MM.1S (cell line): ENCODE data around the gene ATPAF2.

Experiments
- DNase-seq: peaks from one replicate; pipeline ENCODE4 v3.0.0-alpha.2; 2015
- H2AFZ ChIP-seq: fragments of 300-600 bp; sonication (generic); 2 replicates; pipeline ENCODE4 v1.6.0; 2016; ENCODE audit warnings: antibody characterized with exemption, low read length
- H3F3A ChIP-seq: fragments of 300-600 bp; sonication (generic); 2 replicates; pipeline ENCODE4 v1.6.1; 2016; ENCODE audit warnings: mild to moderate bottlenecking, antibody characterized with exemption, low read length, moderate library complexity, mixed read lengths; ENCODE audit not compliant: insufficient read depth
- H3K27ac ChIP-seq: fragments of 300-600 bp; sonication (generic); 2 replicates; pipeline ENCODE4 v1.5.1; 2016; ENCODE audit warnings: mild to moderate bottlenecking, low read length
- H3K27me3 ChIP-seq: fragments of 300-600 bp; sonication (generic); replicated peaks from 2 replicates; pipeline ENCODE4 v1.6.0; 2016; ENCODE audit warnings: low read length; ENCODE audit not compliant: insufficient read depth
- H3K36me3 ChIP-seq: fragments of 300-600 bp; sonication (generic); replicated peaks from 2 replicates; pipeline ENCODE4 v1.6.1; 2016; ENCODE audit warnings: mild to moderate bottlenecking, low read length, mixed read lengths; ENCODE audit not compliant: insufficient read depth
- H3K4me1 ChIP-seq: fragments of 300-600 bp; sonication (generic); 2 replicates; pipeline ENCODE4 v1.6.1; 2016; ENCODE audit warnings: low read length, mixed read lengths
- H3K4me2 ChIP-seq: fragments of 300-600 bp; sonication (generic); 2 replicates; pipeline ENCODE4 v1.6.0; 2016; ENCODE audit warnings: low read depth, low read length
- H3K4me3 ChIP-seq: fragments of 300-600 bp; sonication (generic); 2 replicates; pipeline ENCODE4 v1.5.1; 2016; ENCODE audit warnings: low read length, mixed read lengths
- H3K79me2 ChIP-seq: fragments of 300-600 bp; sonication (generic); 2 replicates; pipeline ENCODE4 v1.6.1; 2016; ENCODE audit warnings: mixed run types, low read length, mixed read lengths
- H3K9ac ChIP-seq: fragments of 300-600 bp; sonication (generic); 2 replicates; pipeline ENCODE4 v1.6.1; 2016; ENCODE audit warnings: low read length, mixed read lengths
- H3K9me2 ChIP-seq: fragments of 300-600 bp; sonication (generic); replicated peaks from 2 replicates; pipeline ENCODE4 v1.6.1; 2016; ENCODE audit warnings: mild to moderate bottlenecking, low read length, mixed read lengths; ENCODE audit not compliant: insufficient read depth
- H3K9me3 ChIP-seq: fragments of 300-600 bp; sonication (generic); replicated peaks from 2 replicates; pipeline ENCODE4 v1.6.1; 2016; ENCODE audit warnings: mild to moderate bottlenecking, low read length, mixed read lengths; ENCODE audit not compliant: insufficient read depth
- H4K20me1 ChIP-seq: fragments of 300-600 bp; sonication (generic); 2 replicates; pipeline ENCODE4 v1.6.1; 2016; ENCODE audit warnings: mild to moderate bottlenecking, low read length, moderate library complexity, mixed read lengths; ENCODE audit not compliant: insufficient read depth
- CTCF ChIP-seq: fragments of 300-600 bp; sonication (generic); IDR thresholded peaks from 2 replicates; pipeline ENCODE4 v1.5.1; 2016; ENCODE audit warnings: antibody characterized with exemption, low read length, mixed read lengths
- EZH2 ChIP-seq: fragments of 300-600 bp; sonication (generic); optimal IDR thresholded peaks from 2 replicates; pipeline ENCODE3; 2017; ENCODE audit warnings: low read depth, mild to moderate bottlenecking, antibody characterized with exemption, low read length, mixed read lengths
- EZH2phosphoT487 ChIP-seq: fragments of 300-600 bp; sonication (generic); IDR thresholded peaks from 2 replicates; pipeline ENCODE4 v1.6.1; 2018; ENCODE audit warnings: antibody characterized with exemption, low read length

The ATPAF2 gene

DNA sequence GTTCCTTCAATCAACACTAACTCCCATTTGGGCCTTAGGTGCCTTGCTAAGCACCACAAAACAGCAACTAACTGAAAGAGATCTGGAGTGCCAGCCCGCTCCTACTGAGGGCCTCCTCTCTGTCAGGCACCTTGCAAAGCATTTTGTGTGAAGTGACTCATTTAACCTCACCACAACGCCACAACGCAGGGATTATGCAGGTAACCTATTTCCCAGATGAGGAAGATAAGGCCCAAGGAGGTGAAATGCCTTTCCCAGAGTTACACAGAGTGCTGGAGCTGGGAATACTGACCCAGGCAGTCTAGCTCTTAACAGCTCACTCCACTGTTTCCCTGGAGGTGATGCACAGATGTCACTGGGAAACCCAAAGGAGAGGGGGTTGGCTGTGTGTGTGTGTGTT, 33.5 kb downstream of the ATPAF2 start:
- Histone ChIP-seq H4K20me1 (no peaks in the 10 kb centered on the region), H3K9me2 (no peaks in the 10 kb centered on the region), H3K36me3 (no peaks in the 10 kb centered on the region), H3F3A (no peaks in the 10 kb centered on the region), H3K27ac (no peak overlapping the region), H3K4me3 (no peak overlapping the region), H3K9ac (no peak overlapping the region), H3K27me3 (no peaks in the 10 kb centered on the region), H2AFZ (no peak overlapping the region), H3K9me3 (no peaks in the 10 kb centered on the region), H3K4me1 (no peaks in the 10 kb centered on the region), H3K79me2 (no peaks in the 10 kb centered on the region), H3K4me2 (no peak overlapping the region)
- no peak for TF ChIP-seq EZH2phosphoT487
- no peak for TF ChIP-seq EZH2
- TF ChIP-seq CTCF = no peak
- DNase-seq = no peak

DNA sequence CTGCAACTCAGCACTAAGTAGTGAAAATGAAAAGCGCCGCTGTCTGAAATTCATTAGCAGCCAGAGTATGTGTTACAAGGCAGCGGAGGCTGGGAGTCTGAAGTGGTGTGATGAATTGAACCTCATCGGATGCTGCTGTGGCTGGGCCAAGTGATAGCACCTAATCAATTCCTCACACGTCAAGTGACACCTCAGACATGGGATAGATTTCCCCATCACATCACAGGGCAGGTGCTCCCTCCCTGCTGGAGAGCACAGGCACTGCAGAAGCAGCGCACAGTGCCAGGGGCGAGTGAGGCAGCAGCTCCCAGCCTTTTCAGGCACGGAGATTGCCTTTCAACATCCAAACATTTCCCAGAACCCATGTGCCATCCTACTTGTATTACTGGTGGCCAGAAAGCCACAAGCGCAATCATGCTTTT, 34.1 kb downstream of the ATPAF2 start:
- Histone ChIP-seq H3K4me1 (no peaks in the 10 kb centered on the region), H3K9ac (no peak overlapping the region), H3K79me2 (no peaks in the 10 kb centered on the region), H2AFZ (no peak overlapping the region), H3F3A (no peaks in the 10 kb centered on the region), H3K9me2 (no peaks in the 10 kb centered on the region), H3K4me2 (no peak overlapping the region), H3K27me3 (no peaks in the 10 kb centered on the region), H4K20me1 (no peaks in the 10 kb centered on the region), H3K27ac (no peak overlapping the region), H3K9me3 (no peaks in the 10 kb centered on the region), H3K4me3 (no peak overlapping the region), H3K36me3 (no peaks in the 10 kb centered on the region)
- no peak for TF ChIP-seq EZH2
- no peak for TF ChIP-seq CTCF
- no peak for TF ChIP-seq EZH2phosphoT487
- no peak for DNase-seq

DNA sequence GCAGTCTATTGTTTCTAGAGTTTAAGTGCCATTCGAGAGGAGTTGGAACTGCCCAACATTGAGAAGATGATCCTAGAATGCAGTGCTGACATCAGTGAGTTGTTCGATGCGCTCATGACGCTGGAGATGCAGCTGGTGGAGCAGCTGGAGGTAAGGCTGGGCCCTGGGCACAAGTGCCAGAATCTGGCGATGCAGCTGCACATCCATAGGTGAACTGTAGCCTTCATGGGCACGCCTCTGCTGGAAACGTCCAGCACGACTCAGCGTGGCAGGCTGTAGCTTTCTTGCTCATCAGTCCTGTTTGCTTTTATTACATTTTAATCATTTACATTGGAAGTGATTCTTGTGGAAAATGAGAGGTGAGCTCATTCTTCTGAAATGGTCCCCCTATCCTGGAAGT, 34.6 kb downstream of the ATPAF2 start:
- no peaks in the 10 kb centered on the region for H3K9me2 ChIP-seq
- H3K4me2 ChIP-seq = no peak overlapping the region
- no peaks in the 10 kb centered on the region for H3K9me3 ChIP-seq
- no peaks in the 10 kb centered on the region for H3K27me3 ChIP-seq
- no peaks in the 10 kb centered on the region for H4K20me1 ChIP-seq
- no peak overlapping the region for H3K4me3 ChIP-seq
- H2AFZ ChIP-seq = no peak overlapping the region
- no peaks in the 10 kb centered on the region for H3F3A ChIP-seq
- H3K79me2 ChIP-seq = no peaks in the 10 kb centered on the region
- no peaks in the 10 kb centered on the region for H3K36me3 ChIP-seq
- DNase-seq = no peak
- no peaks in the 10 kb centered on the region for H3K4me1 ChIP-seq
- TF ChIP-seq CTCF = no peak
- TF ChIP-seq EZH2phosphoT487 = no peak
- no peak for TF ChIP-seq EZH2
- no peak overlapping the region for H3K27ac ChIP-seq
- no peak overlapping the region for H3K9ac ChIP-seq
